NCI-H2227 (cell line): Measurements from ENCODE around the gene SLC4A2.
"Not testable (repeated sequence)": the region's sequence is repeated elsewhere in the genome, so short reads cannot be mapped to it uniquely, and the experiment has no call there.

ENCODE experiments used
- DNase-seq: peaks from one replicate; lab custom pipeline; 2025; ENCODE audit not compliant: unreplicated experiment; lab: John Stamatoyannopoulos, UW

SLC4A2 gene, protein sequence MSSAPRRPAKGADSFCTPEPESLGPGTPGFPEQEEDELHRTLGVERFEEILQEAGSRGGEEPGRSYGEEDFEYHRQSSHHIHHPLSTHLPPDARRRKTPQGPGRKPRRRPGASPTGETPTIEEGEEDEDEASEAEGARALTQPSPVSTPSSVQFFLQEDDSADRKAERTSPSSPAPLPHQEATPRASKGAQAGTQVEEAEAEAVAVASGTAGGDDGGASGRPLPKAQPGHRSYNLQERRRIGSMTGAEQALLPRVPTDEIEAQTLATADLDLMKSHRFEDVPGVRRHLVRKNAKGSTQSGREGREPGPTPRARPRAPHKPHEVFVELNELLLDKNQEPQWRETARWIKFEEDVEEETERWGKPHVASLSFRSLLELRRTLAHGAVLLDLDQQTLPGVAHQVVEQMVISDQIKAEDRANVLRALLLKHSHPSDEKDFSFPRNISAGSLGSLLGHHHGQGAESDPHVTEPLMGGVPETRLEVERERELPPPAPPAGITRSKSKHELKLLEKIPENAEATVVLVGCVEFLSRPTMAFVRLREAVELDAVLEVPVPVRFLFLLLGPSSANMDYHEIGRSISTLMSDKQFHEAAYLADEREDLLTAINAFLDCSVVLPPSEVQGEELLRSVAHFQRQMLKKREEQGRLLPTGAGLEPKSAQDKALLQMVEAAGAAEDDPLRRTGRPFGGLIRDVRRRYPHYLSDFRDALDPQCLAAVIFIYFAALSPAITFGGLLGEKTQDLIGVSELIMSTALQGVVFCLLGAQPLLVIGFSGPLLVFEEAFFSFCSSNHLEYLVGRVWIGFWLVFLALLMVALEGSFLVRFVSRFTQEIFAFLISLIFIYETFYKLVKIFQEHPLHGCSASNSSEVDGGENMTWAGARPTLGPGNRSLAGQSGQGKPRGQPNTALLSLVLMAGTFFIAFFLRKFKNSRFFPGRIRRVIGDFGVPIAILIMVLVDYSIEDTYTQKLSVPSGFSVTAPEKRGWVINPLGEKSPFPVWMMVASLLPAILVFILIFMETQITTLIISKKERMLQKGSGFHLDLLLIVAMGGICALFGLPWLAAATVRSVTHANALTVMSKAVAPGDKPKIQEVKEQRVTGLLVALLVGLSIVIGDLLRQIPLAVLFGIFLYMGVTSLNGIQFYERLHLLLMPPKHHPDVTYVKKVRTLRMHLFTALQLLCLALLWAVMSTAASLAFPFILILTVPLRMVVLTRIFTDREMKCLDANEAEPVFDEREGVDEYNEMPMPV

DNA sequence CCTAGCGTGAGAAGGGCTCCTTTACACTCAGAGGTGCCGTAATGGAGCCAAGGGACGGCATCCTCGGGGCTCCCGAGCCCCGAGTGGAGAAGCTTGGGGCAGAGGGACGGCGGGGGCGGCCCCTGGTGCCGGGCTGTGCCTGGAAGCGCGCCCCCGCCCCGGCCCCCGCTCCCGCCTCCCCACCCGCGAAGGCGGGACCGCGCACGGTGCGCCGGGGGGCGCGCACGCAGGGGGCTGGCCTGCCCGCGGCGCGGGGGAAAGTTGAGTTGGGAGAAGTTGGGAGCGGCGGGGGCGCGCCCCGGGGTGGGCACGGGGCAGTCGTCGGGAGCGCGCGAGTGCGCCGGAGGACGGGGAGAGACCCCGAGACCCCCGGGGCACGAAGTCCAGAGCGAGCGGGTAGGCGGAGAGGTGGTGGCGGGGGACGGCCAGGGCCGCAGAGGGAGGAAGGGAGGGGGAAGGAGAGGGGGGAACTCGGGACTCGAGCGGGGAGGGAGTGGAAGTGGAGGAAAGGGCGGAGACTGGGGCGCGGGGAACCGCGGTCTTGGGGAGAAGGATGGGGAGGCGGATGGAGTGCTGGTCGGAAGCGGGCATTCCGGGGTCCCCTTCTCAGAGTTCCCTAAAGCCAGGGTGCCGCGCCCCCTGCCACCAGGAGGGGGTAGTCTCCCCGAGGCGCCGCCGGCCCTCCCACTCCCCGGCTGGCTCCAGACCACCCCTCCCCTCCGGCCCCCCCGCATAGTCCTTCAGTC lies at the start of gene SLC4A2:
TSS of gene SLC4A2 (plus strand) at position 223 of the 746 bp plus-strand sequence. CDS start 2,399 bp downstream, outside the sequence.
- DNase-seq, result peak; percentile 89

DNA sequence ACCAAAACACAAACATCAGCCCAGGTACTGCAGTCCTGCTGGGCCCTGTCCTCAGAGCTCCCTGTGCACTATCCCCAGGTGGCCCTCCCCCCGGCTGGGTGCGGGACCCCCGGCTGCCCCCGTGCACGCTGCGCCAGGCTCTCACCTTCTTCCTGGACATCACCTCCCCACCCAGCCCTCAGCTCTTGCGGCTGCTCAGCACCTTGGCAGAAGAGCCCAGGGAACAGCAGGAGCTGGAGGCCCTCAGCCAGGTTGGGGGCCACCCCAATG lies 49.4 kb upstream of the SLC4A2 start:
- no peak for DNase-seq

DNA sequence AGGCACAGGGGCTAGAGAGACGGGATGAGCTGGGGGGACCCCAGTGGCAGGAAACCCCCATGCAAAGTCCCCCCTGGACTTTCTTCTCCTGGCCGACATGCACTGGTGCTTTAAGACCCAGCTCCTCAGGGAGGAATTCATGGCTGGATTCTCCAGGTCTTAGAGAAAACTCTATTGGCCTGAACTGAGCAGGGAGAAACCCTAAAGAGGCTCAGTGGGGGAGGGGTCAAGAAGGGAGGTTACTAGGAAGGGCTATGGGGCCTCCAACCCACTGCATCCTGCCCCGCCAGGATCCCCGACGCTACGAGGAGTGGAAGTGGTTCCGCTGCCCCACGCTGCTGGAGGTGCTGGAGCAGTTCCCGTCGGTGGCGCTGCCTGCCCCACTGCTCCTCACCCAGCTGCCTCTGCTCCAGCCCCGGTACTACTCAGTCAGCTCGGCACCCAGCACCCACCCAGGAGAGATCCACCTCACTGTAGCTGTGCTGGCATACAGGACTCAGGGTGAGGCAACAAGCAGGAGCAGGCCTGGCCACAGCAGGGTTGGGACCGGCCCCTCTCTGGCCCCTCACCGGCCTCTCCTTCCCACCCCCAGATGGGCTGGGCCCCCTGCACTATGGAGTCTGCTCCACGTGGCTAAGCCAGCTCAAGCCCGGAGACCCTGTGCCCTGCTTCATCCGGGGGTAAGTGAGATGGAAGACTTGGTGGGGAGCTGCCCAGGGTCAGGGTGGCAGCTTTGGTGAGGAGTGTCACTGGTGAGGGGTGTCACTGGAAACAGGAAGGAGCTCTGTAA lies 48.9 kb upstream of the SLC4A2 start:
- peak; percentile 36 for DNase-seq

DNA sequence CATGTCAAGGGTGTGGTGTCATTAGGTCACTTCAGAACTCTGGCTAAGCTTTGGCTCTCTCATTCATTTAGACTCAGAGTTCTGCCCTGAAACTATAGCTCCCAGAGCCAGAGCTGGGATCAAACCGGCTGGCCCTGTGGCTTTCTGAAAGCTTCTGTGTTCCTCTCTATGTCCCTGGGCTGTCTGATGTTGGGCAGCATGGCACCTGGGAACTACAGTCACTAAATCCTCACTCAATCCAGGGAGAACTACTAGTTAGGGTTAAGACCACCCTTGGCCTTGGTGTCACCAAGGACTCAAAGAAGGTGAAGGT lies 48.3 kb upstream of the SLC4A2 start:
- no peak for DNase-seq

DNA sequence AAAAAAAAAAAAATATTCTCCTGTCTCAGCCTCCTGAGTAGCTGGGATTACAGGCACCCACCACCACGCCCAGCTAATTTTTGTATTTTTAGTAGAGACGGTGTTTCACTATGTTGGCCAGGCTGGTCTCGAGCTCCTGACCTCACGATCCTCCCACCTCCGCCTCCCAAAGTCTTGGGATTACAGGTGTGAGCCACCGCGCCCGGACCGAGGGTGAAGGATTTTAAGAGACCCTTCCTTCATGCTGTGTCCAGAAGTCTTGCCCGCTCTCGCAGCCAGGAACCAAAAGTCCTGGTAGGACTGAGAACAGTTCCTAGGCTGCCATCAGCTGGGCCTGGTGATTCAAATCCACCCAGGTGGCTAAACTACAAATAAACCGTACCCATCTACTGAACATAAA lies 47.8 kb upstream of the SLC4A2 start:
- DNase-seq, result not testable (repeated sequence)

DNA sequence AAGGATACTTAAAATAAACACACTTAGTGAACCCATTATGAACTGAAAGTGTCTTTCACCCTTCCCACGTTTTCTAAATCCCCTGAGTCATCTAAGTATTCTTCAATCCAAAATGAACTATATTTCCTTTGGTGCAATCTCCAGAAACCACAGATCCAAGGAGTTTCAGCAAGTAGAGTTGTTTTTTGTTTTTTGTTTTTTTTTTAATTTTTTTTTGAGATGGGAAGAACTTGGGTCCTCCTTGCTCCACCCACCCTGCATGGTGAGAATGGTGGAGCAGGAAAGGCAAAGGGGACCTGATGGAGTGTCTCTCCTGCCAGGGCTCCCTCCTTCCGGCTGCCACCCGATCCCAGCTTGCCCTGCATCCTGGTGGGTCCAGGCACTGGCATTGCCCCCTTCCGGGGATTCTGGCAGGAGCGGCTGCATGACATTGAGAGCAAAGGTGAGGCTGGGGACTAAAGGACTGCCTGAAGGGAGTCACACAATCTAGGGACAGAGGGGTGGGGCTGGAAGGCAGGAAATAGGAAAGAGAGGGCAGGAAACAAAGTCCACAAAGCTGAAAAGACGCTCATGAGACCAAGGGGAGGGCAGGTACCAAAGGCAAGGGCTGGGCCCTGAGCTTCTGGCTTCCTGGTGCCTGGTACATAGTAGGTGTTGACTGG lies 47.2 kb upstream of the SLC4A2 start:
- DNase-seq, result no peak

DNA sequence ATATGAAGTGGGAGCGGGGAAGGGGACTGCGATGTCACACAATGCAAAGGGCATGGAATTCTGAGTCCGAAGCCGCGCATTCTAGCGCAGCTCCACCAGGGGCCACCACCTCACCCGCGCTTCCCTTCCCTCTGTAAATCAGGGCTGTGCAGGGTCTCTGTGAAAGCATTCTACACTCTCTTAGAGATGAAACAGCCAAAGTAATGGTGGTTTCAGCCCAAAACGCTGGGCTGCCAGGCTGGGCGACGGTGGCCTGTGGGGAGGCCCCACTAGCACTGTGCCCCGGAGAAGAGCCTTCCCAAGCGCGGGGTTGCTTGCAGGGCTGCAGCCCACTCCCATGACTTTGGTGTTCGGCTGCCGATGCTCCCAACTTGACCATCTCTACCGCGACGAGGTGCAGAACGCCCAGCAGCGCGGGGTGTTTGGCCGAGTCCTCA lies 46.5 kb upstream of the SLC4A2 start:
- DNase-seq, result no peak

DNA sequence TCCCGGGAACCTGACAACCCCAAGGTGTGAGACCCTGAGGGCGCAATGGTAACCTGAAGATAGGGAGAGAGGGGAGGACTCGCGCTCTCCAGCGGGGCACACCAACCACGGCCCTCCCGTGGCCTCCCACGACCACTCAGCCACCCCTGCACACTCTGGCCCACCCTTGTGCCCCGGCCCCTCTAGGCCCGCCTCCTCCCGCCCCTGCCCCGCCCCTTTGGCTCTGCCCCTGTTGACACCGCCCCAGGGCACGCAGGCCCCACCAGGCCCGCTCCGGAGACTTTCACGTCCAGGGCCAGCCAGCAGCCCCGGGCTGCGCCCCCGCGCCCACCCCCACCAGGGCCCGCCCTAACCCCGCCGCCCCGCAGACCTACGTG lies 46.0 kb upstream of the SLC4A2 start:
- no peak for DNase-seq

DNA sequence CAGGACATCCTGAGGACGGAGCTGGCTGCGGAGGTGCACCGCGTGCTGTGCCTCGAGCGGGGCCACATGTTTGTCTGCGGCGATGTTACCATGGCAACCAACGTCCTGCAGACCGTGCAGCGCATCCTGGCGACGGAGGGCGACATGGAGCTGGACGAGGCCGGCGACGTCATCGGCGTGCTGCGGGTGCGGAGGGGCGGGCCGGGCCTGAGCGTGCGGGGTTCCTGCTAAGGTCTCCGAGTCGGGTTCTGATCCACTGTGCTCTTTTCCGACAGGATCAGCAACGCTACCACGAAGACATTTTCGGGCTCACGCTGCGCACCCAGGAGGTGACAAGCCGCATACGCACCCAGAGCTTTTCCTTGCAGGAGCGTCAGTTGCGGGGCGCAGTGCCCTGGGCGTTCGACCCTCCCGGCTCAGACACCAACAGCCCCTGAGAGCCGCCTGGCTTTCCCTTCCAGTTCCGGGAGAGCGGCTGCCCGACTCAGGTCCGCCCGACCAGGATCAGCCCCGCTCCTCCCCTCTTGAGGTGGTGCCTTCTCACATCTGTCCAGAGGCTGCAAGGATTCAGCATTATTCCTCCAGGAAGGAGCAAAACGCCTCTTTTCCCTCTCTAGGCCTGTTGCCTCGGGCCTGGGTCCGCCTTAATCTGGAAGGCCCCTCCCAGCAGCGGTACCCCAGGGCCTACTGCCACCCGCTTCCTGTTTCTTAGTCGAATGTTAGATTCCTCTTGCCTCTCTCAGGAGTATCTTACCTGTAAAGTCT lies 45.5 kb upstream of the SLC4A2 start:
- no peak for DNase-seq

DNA sequence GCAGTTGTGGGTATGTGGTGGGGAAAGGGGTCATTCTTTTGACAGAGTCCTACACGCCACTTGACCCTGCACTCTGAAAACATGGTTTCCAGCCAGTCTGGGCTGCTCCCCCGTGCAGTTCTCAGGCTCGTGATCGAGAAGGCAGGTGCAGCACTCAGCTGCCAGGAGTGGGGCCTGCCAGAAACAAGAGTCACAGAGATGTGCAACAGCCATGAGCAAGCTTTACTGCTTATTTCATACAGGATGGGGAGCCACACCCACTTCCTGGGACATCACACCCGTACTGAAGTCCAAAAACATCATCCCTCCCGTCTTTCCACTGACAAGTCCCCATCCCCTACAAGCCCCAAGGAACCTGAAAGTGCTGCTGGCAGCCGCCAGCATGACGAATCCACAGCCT lies 44.4 kb upstream of the SLC4A2 start:
- no peak for DNase-seq

DNA sequence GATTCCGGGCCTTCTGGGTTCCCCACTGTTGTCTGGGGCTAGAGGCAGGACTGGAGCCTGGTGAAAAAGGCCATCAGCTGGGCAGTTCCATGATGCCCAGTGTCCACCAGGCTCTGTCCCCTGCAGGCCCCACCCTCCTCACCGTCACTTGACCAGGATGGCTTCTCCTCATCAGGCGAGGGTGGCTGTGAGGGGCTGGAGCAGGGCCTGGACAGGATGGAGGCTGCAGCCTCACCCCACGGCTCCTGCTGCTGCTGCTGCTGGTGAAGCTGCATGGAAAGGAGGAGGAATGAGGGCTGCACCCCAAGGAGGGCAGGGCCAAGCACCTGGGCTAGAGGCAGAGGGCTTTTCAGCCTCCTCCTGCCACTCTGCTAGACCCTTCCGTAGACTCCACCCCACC lies 43.4 kb upstream of the SLC4A2 start:
- DNase-seq, result no peak

DNA sequence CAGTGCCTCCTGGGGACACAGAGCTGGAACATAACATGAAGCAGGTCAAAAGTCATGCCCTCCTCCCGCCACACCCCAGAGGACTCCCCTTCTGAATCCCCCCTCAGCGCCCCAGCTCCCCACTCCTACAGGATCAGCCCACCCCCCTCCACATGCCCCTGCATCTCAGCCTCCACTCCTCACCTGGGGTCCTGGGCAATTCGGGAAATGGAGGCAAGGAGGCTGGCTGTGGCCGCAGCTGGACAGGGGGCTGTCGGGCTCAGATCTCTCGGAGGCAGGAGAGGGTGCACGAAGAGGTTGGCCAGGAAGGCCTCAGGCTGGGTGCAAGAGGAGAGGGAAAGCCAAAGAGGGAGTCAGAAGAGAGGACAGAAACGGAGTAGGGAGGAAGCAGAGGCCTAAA lies 42.9 kb upstream of the SLC4A2 start:
- DNase-seq, result no peak

DNA sequence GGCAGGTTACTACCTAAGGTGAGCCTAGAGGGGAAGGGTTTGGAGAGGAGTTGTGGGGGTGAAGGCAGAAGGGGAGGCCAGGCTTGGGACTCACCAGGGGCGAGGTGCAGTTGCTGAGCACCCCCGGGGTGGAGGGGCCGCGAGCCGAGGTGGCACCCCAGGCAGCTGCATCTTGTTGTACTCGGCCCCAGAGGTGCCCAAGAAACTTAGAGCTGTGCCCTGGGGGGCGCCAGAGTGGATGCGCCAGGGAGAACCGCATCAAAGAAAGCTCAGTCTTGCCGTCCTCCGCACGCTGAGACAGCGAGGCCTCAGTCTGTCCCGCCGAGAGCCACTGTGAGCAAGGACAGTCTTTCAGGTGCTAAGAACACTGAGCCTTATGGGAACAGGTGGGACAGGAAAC lies 42.4 kb upstream of the SLC4A2 start:
- DNase-seq, result no peak

DNA sequence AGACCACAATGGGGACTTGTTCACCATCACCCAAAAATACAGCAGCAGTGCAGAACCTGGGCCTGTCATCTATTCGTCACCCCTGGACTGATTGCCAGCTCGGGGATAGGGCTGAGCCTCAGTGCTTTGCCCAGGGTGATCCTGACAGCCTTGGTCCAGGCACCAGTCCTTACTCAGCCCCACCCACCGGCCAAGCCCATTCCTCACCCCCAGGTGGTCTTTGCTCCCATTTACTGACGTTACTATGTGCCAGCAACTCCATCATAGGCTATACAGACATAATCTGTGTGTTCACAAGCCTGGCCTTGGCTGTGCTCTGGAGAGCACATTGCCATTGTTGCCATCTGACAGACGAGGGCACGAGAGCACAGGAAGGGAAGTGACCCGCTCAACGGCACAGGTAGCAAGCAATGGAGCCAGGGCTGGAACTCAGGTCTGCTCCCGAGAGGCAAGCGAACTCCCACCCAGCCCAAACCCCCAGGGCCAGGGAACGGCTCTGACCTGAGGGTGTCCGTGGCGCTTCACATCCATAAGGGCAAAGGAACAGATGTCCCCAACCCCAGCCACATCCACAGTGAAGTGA lies 41.9 kb upstream of the SLC4A2 start:
- no peak for DNase-seq

DNA sequence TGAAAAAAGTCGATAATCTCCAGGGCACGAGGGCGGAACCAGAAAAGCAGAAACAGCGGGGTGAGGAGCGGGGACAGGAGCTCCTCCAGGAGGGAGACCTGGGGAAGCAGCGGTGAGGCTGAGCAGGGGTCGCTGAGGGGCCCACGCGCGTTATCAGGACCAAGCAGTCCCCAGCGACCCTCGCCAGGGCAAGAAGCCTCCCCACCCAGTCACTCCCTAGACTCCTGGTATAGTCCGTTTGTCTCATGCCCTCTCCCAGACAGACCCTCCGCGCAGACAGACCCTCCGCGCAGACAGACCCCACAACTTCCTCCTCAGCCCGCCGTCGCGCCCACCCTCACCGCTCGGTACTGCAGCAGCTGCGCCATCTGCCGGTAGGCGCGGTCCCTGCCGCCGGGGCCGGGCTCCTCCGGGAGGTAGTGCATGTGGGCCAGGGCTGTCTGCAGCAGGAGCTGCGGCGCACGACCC lies 41.4 kb upstream of the SLC4A2 start:
- no peak for DNase-seq

DNA sequence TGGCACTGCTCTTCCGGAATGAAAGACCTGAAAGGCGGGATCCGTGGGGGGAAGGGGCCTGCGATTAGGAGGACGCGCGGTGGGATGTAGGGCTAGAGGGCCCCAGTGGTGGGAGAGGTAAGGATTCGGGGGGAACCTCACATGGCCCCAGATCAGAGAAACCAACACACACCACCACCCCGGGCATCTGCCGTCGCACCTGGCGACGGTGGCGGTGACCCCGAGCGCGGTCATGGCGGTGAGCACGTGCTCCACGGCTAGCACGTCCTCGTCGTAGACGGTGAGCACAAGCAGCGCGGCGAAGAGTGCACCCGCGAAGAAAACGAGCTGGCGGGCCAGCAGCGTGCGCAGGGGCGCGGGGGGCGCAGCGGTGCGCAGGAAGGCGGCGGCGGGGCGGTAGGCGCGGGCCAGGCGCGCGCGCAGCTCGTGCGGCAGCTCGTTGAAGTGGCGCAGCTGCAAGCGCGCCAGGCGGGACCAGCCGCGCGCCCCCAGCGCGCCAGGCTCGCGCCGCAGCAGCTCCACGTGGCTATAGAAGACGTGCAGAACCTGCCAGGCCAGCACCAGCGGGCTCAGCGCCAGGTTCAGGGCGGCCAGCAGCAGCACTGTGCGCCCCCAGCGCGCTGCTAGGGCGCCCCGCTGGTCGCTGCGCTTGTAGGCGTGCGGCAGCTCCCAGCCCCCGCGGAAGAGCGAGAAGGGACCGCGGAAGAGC lies 40.8 kb upstream of the SLC4A2 start:
- no peak for DNase-seq

DNA sequence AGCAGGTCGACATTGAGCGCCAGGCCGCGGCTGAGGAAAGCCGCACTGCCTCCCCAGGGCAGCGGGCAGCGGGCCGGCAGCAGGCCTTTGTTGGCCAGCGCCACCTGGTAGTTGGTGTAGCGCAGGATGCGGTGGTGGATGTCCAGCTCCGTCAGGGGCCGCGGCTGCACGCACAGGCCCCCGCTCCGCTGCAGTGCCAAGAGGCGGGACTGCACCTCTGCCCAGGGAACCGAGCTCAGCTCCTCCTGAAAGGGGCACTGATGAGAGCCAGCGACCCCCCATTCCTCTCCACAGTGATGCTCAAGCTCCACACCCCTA lies 40.3 kb upstream of the SLC4A2 start:
- DNase-seq, result no peak

DNA sequence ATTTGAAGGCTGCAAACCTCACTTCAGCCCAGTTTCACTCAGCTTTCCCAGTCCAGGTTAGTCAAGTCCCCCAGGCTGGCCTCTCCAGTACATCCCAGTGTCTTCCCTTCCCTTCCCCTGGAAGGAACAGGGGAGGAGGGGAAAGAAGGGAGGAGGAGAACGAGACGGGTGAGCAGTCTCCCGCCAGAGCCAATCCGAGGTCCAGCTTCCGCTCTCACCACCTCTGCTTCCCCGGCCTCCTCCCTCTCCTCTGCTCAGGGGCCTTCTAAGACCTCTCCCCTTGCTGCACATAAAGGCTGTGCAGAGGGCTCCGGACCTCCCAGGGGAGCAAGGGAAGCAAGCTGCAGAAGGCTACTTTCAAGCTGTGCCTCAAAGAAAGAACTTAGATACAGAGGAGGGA lies 39.2 kb upstream of the SLC4A2 start:
- DNase-seq, result peak; percentile 38
